Uterus (tissue), 2 donors: ENCODE results near the gene RAB11FIP4.

ENCODE experiments used
- POLR2A ChIP-seq, 2 donors: fragments of 450-650 bp; IDR thresholded peaks; one replicate each; pipeline ENCODE4 v1.6.1; 2016; ENCODE audit warnings: antibody characterized with exemption in 2 of 2, mild to moderate bottlenecking in 1 of 2, moderate library complexity in 1 of 2
- TF ChIP-seq, protein P1 (sequence below), 4 experiments: fragments of 200-600 bp in 2 of 4; fragments of 450-650 bp in 2 of 4; sonication (generic) in 2 of 4; IDR thresholded peaks; one replicate each; pipeline ENCODE4 v1.5.1; 2016 to 2019; ENCODE audit warnings: antibody characterized with exemption in 4 of 4, mild to moderate bottlenecking in 2 of 4, moderate library complexity in 1 of 4

DNA sequence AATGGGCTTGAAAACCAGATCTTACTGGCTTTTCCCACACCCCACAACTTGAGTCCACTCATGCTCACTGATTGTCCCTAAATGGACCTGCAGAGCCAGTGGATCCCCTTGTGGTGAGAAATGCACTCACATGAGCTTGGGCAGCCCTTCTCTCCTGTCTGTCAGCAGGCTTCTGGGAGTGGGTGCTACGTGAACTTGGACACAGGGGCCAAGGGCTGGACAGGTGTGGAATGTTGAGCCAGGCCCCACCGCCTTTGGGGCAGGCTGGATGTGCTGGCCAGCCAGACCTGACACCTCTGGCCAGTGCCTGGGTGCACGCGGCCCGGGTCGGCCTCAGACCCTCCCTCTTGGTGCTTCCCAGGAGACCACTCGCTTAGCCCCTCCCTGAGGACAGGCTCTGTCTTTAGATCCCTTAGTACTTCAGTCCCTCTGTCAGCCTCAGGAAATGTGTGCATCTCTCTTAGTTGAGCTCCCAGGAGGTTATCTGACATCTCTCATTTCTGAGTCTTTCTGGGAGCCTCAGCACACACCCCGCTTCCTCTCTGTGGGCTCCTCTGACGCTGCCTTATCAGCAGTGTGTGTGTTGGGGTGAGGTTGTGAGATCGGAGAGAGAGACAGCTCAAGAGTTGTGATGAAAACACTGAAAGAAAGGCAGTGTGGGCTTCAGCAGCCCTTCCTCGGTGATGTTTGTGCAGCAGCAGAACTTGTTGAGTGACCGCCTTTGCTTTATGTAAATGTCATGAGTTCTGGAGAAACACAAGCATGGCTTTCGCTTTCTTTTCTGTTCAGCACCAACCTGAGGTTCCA is 117.0 kb downstream of the RAB11FIP4 start:
- TF ChIP-seq, protein P1, sequence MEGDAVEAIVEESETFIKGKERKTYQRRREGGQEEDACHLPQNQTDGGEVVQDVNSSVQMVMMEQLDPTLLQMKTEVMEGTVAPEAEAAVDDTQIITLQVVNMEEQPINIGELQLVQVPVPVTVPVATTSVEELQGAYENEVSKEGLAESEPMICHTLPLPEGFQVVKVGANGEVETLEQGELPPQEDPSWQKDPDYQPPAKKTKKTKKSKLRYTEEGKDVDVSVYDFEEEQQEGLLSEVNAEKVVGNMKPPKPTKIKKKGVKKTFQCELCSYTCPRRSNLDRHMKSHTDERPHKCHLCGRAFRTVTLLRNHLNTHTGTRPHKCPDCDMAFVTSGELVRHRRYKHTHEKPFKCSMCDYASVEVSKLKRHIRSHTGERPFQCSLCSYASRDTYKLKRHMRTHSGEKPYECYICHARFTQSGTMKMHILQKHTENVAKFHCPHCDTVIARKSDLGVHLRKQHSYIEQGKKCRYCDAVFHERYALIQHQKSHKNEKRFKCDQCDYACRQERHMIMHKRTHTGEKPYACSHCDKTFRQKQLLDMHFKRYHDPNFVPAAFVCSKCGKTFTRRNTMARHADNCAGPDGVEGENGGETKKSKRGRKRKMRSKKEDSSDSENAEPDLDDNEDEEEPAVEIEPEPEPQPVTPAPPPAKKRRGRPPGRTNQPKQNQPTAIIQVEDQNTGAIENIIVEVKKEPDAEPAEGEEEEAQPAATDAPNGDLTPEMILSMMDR (IDR thresholded peaks at IDR 0.05) = no peak
- TF ChIP-seq POLR2A (IDR thresholded peaks at IDR 0.05) = no peak
